H1 (cell line): Measurements from ENCODE around the gene RSU1. TPM values are rescaled to one million over a fixed set of nuclear protein-coding genes. Genes with fewer than 3 reads are reported as not detected.

Experiments
- CHD7 ChIP-seq: fragments of 300-600 bp; sonication (generic); IDR thresholded peaks from 2 replicates; pipeline ENCODE4 v1.7.1; 2012; ENCODE audit warnings: low read length, moderate library complexity, mild to moderate bottlenecking, inconsistent platforms; ENCODE audit not compliant: insufficient replicate concordance
- JUND ChIP-seq: IDR thresholded peaks from 2 replicates; pipeline ENCODE4 v1.6.1; 2011; ENCODE audit warnings: mild to moderate bottlenecking, improper control_type of control experiment, low read length
- POLR2AphosphoS5 ChIP-seq: IDR thresholded peaks from 2 replicates; pipeline ENCODE4 v1.6.1; 2011; ENCODE audit warnings: low read depth, low read length
- TBP ChIP-seq: IDR thresholded peaks from 2 replicates; pipeline ENCODE4 v1.6.1; 2011; ENCODE audit warnings: low read depth, low read length, improper control_type of control experiment
- TCF12 ChIP-seq: IDR thresholded peaks from 2 replicates; pipeline ENCODE4 v1.6.1; 2011; ENCODE audit warnings: low read depth, mild to moderate bottlenecking, low read length
- polyA plus RNA-seq, 7 experiments: library from polyadenylated mRNA; depleted of rRNA in 3 of 7; stranded (reverse) in 5 of 7; unstranded in 2 of 7; fragments of >200 nt in 5 of 7; fragments of 200-250 nt in 2 of 7; gene quantifications; 1 replicate in 5 of 7; 2 replicates in 1 of 7; 4 replicates in 1 of 7; pipeline versions ENCODE4 v1.2.1 to v1.2.3, GENCODE V29; 2011 to 2013; ENCODE audit warnings: missing spikeins in 2 of 7, mixed read lengths in 2 of 7
- total RNA-seq: library from RNA; stranded (reverse); fragmentation: NEBNext Ultra II Directional; extraction: Animal tissue kit (Norgen Biotek cat#: 25700); gene quantifications from 2 replicates; pipeline ENCODE4 v1.2.1, GENCODE V29; 2021

The RSU1 gene
- total and polyA plus RNA-seq, 2 of the 8 experiments (the other 6 are each of a cell fraction or from before 2014, with no cell fraction given), result 50.0 to 68.2 TPM

GRCh38 chr10:16583382-16583781, 233.8 kb downstream of the RSU1 start (continued):
- TF ChIP-seq TCF12 (no peak), POLR2AphosphoS5 (no peak), JUND (no peak), TBP (no peak), CHD7 (no peak)
- TF ChIP-seq, all 59 proteins: peak for 0
